OCI-LY3 (cell line): ENCODE data around the gene ME3.

Experiments used
- H2AFZ ChIP-seq: fragments of 200-600, 300-600 bp; shearing (Covaris generic); 2 replicates; pipeline ENCODE4 v1.6.0; 2014; ENCODE audit warnings: antibody characterized with exemption, low read depth, low read length
- H3K27ac ChIP-seq: fragments of 200-600, 300-600 bp; sonication (generic); 2 replicates; pipeline ENCODE4 v1.5.1; 2014; ENCODE audit warnings: mild to moderate bottlenecking, low read length, moderate library complexity, mixed read lengths
- H3K27me3 ChIP-seq: fragments of 200-600, 300-600 bp; sonication (generic); 2 replicates; pipeline ENCODE4 v1.6.1; 2014; ENCODE audit warnings: low read depth, low read length, mixed read lengths
- H3K36me3 ChIP-seq: fragments of 200-600, 300-600 bp; sonication (generic); replicated peaks from 2 replicates; pipeline ENCODE3; 2014; ENCODE audit warnings: low read depth, low read length, mixed read lengths
- H3K4me1 ChIP-seq: fragments of 300-600, 200-600 bp; sonication (generic); 2 replicates; pipeline ENCODE4 v1.6.1; 2014; ENCODE audit warnings: low read length, mixed read lengths
- H3K4me2 ChIP-seq: fragments of 200-600, 300-600 bp; sonication (generic); 2 replicates; pipeline ENCODE4 v1.6.1; 2014; ENCODE audit warnings: low read length, mixed read lengths
- H3K4me3 ChIP-seq: fragments of 300-600, 200-600 bp; sonication (generic); 2 replicates; pipeline ENCODE4 v1.5.1; 2014; ENCODE audit warnings: antibody characterized with exemption, mild to moderate bottlenecking, low read length, moderate library complexity
- H3K79me2 ChIP-seq: fragments of 300-600, 200-600 bp; shearing (Covaris generic); 2 replicates; pipeline ENCODE4 v1.6.1; 2014; ENCODE audit warnings: mild to moderate bottlenecking, low read length, mixed read lengths
- H3K9ac ChIP-seq: fragments of 300-600, 200-600 bp; shearing (Covaris generic); 2 replicates; pipeline ENCODE4 v1.6.0; 2014; ENCODE audit warnings: mild to moderate bottlenecking, low read length, moderate library complexity
- H3K9me3 ChIP-seq: fragments of 200-600, 300-600 bp; shearing (Covaris generic); 2 replicates; pipeline ENCODE4 v1.6.1; 2014; ENCODE audit warnings: low read length, mixed read lengths; ENCODE audit not compliant: insufficient read depth
- H4K20me1 ChIP-seq: fragments of 200-600, 300-600 bp; sonication (generic); 2 replicates; pipeline ENCODE4 v1.6.1; 2016; ENCODE audit warnings: low read length, mixed read lengths; ENCODE audit not compliant: insufficient read depth
- EZH2phosphoT487 ChIP-seq: fragments of 200-600 bp; shearing (Covaris generic); IDR thresholded peaks from 2 replicates; pipeline ENCODE4 v1.6.1; 2018; ENCODE audit warnings: antibody characterized with exemption, mixed run types, low read depth
- TF ChIP-seq, protein P1 (sequence below): fragments of 200-600, 300-600 bp; sonication (generic); IDR thresholded peaks from 2 replicates; pipeline ENCODE4 v1.5.1; 2014; ENCODE audit warnings: antibody characterized with exemption, low read length, low read depth

Gene ME3

DNA sequence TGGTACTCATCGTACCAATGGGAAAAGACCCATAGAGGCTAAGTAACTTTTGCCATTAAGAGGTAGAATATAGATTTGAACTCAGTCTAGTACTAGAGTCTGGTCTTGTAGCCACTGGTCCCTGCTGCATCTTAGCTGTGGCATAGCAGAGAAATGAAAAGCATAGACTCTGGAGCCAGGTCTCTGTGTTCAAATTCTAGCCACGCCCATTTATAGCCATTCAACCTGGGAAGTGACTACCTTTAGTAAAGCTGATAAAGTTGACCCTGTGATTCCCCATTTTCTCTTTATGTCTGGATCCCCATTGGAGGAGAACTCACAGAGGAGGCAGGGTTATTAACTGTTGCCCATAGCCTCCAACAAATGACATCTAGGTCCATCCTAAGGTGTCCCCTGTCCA is 113.6 kb downstream of the ME3 start:
- Histone ChIP-seq H3K27me3 (peaks cover 14% of the 10 kb centered on the region; the same call in 1 of the 2 replicates), H3K79me2 (no peaks in the 10 kb centered on the region), H3K4me1 (no peaks in the 10 kb centered on the region), H4K20me1 (no peaks in the 10 kb centered on the region), H3K9ac (no peak overlapping the region), H3K36me3 (no peaks in the 10 kb centered on the region), H3K27ac (no peak overlapping the region), H2AFZ (no peak overlapping the region), H3K4me3 (no peak overlapping the region), H3K4me2 (no peak overlapping the region), H3K9me3 (no peaks in the 10 kb centered on the region; the same call in 1 of the 2 replicates)
- TF ChIP-seq EZH2phosphoT487, result no peak
- TF ChIP-seq, protein P1, sequence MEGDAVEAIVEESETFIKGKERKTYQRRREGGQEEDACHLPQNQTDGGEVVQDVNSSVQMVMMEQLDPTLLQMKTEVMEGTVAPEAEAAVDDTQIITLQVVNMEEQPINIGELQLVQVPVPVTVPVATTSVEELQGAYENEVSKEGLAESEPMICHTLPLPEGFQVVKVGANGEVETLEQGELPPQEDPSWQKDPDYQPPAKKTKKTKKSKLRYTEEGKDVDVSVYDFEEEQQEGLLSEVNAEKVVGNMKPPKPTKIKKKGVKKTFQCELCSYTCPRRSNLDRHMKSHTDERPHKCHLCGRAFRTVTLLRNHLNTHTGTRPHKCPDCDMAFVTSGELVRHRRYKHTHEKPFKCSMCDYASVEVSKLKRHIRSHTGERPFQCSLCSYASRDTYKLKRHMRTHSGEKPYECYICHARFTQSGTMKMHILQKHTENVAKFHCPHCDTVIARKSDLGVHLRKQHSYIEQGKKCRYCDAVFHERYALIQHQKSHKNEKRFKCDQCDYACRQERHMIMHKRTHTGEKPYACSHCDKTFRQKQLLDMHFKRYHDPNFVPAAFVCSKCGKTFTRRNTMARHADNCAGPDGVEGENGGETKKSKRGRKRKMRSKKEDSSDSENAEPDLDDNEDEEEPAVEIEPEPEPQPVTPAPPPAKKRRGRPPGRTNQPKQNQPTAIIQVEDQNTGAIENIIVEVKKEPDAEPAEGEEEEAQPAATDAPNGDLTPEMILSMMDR, result no peak

DNA sequence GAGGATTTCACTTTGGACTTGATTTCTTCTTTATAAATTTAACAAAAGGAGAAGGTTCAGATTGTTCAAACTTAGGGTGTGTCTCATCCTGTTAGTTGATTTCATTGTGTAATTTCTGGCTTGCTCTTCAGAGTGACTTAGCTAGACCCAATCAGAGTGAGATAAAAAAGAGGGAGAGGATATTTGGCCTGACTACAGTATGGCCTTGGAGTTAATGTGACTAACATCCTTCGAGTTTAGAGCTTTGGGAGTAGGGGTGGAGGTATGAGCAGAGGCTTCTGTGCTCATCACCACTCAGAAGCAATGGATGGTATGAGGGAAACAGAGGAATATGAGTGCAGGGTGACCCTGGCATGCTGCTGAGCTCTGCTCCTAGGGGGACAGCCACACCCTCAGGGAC is 114.2 kb downstream of the ME3 start:
- Histone ChIP-seq H4K20me1 (no peaks in the 10 kb centered on the region), H3K4me3 (no peak overlapping the region), H3K4me2 (no peak overlapping the region), H3K4me1 (no peaks in the 10 kb centered on the region), H3K9ac (no peak overlapping the region), H3K27ac (no peak overlapping the region), H2AFZ (no peak overlapping the region), H3K27me3 (peaks cover 10% of the 10 kb centered on the region; the same call in 1 of the 2 replicates), H3K9me3 (no peaks in the 10 kb centered on the region; the same call in 1 of the 2 replicates), H3K36me3 (no peaks in the 10 kb centered on the region), H3K79me2 (no peaks in the 10 kb centered on the region)
- TF ChIP-seq, protein P1, result no peak
- no peak for TF ChIP-seq EZH2phosphoT487

DNA sequence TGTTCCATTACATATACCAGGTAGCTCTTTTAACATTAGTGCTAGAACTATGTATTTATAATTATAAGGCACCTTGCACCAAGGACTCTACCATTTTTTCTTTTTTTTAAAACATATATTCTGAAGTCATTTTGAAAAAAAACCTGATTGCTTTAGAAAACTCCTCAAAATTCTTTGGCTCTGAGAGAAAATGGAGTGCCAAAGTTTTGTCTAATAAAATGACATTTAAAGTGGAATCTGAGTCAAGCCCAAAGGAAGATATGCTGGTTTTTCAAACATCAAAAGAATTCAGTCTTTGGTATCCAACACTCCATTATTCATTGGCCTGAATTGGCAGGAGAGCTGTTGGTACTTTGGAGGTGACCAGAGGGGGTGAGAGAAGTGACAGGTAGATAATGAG is 116.5 kb downstream of the ME3 start:
- Histone ChIP-seq H3K4me3 (no peak overlapping the region), H3K4me1 (no peaks in the 10 kb centered on the region), H3K9me3 (no peaks in the 10 kb centered on the region; the same call in 1 of the 2 replicates), H3K4me2 (no peak overlapping the region), H3K79me2 (no peaks in the 10 kb centered on the region), H2AFZ (no peak overlapping the region), H3K36me3 (no peaks in the 10 kb centered on the region), H3K27me3 (peaks cover 4% of the 10 kb centered on the region; the same call in 1 of the 2 replicates), H3K9ac (no peak overlapping the region), H3K27ac (no peak overlapping the region), H4K20me1 (no peaks in the 10 kb centered on the region)
- TF ChIP-seq, protein P1, result no peak
- no peak for TF ChIP-seq EZH2phosphoT487

DNA sequence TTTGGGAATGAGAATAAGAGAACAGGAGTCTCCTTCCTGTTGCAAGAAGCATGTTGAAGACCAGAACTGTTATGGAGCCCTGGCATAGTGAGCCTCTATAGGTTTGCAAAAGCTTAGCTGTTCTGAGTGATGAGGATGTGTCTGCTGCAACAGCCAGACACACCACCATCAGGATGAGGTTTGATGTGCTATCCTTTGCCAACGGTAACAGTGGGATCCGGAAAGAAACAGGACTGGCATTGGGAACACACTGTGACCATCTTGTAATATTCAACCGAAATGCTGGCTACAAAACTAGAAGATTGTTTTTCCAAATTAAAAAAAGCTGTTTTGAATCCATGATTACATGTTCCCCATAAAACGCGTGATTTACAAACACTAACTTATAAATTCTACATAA is 117.0 kb downstream of the ME3 start:
- no peak overlapping the region for H3K9ac ChIP-seq
- peaks cover 4% of the 10 kb centered on the region; the same call in 1 of the 2 replicates for H3K27me3 ChIP-seq
- H3K4me3 ChIP-seq, result no peak overlapping the region
- TF ChIP-seq, protein P1, result no peak
- TF ChIP-seq EZH2phosphoT487, result no peak
- no peak overlapping the region for H2AFZ ChIP-seq
- H3K4me1 ChIP-seq, result no peaks in the 10 kb centered on the region
- H3K79me2 ChIP-seq, result no peaks in the 10 kb centered on the region
- no peaks in the 10 kb centered on the region for H3K36me3 ChIP-seq
- no peaks in the 10 kb centered on the region for H4K20me1 ChIP-seq
- no peak overlapping the region for H3K4me2 ChIP-seq
- H3K9me3 ChIP-seq, result no peaks in the 10 kb centered on the region
- H3K27ac ChIP-seq, result no peak overlapping the region
